Neural progenitor cell (in vitro differentiated cells): ENCODE results near the gene HRH4.

Experiments
- EZH2phosphoT487 ChIP-seq: fragments of 200-600 bp; sonication (generic); IDR thresholded peaks from 2 replicates; pipeline ENCODE4 v1.6.1; 2017; ENCODE audit warnings: antibody characterized with exemption
- TF ChIP-seq, protein P1 (sequence below): fragments of 200-600 bp; sonication (generic); IDR thresholded peaks from 2 replicates; pipeline ENCODE4 v1.5.1; 2017; ENCODE audit warnings: antibody characterized with exemption, mild to moderate bottlenecking

DNA sequence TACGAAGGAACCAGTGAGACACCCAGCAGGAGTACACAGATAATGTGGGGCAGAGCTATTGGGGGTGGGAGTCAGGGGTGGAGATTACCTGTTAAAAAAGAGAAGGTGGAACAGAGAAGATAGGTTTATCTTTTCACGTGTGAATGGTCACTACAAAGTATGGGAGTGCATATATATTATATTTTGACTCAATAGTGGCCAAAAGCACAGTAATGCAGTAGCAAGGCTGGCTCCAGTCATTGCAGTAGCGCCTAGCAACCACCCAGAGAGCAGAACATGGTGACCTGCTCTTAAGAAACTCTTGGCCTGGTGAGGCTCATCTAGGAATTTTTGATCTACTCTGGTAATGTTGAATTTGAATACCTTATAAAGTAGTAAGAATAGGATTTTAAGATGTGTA, 33.0 kb upstream of the HRH4 start:
- no peak for TF ChIP-seq EZH2phosphoT487
- TF ChIP-seq, protein P1, sequence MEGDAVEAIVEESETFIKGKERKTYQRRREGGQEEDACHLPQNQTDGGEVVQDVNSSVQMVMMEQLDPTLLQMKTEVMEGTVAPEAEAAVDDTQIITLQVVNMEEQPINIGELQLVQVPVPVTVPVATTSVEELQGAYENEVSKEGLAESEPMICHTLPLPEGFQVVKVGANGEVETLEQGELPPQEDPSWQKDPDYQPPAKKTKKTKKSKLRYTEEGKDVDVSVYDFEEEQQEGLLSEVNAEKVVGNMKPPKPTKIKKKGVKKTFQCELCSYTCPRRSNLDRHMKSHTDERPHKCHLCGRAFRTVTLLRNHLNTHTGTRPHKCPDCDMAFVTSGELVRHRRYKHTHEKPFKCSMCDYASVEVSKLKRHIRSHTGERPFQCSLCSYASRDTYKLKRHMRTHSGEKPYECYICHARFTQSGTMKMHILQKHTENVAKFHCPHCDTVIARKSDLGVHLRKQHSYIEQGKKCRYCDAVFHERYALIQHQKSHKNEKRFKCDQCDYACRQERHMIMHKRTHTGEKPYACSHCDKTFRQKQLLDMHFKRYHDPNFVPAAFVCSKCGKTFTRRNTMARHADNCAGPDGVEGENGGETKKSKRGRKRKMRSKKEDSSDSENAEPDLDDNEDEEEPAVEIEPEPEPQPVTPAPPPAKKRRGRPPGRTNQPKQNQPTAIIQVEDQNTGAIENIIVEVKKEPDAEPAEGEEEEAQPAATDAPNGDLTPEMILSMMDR = no peak
